Measurements from ENCODE around the gene GALNT12.

GRCh38 chr9:98809311-98810101, 2.0 kb downstream of the GALNT12 start:
- no peak for TF ChIP-seq POLR2A (IDR thresholded peaks at IDR 0.05)
- TF ChIP-seq, protein P1, sequence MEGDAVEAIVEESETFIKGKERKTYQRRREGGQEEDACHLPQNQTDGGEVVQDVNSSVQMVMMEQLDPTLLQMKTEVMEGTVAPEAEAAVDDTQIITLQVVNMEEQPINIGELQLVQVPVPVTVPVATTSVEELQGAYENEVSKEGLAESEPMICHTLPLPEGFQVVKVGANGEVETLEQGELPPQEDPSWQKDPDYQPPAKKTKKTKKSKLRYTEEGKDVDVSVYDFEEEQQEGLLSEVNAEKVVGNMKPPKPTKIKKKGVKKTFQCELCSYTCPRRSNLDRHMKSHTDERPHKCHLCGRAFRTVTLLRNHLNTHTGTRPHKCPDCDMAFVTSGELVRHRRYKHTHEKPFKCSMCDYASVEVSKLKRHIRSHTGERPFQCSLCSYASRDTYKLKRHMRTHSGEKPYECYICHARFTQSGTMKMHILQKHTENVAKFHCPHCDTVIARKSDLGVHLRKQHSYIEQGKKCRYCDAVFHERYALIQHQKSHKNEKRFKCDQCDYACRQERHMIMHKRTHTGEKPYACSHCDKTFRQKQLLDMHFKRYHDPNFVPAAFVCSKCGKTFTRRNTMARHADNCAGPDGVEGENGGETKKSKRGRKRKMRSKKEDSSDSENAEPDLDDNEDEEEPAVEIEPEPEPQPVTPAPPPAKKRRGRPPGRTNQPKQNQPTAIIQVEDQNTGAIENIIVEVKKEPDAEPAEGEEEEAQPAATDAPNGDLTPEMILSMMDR (IDR thresholded peaks at IDR 0.05): no peak
- no peak for TF ChIP-seq POLR2AphosphoS5 (IDR thresholded peaks at IDR 0.05)

Data from prostate gland (tissue), 2 donors.